GM18511 (cell line): ENCODE measurements around the gene CD37.
"Not testable (repeated sequence)": the region's sequence is repeated elsewhere in the genome, so short reads cannot be mapped to it uniquely, and the experiment has no call there.

Experiments
- ATAC-seq: cut with Tn5 transposase; IDR thresholded peaks from one replicate; pipeline ENCODE4 v1.9.1; 2021; ENCODE audit warnings: mild to moderate bottlenecking, moderate library complexity; ENCODE audit not compliant: unreplicated experiment

CD37 gene

DNA sequence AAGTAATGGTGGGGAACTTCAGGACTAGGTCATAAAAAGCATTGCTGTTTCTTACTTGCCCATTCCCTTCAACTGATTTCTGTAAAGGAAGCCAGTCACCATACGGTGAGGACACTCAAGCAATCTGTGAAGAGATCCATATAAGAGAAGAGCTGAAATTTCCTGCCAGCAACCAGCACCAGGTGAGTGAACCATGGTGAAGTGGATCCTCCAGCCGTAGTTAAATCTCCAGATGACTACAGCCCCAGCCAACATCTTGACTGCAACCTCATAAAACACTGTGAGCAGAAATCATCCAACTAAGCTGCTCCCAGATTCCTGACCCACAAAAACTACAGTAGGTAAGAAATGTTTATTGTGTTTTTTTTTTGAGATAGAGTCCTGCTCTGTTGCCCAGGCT, 6.5 kb upstream of the CD37 start:
- no peak for ATAC-seq

DNA sequence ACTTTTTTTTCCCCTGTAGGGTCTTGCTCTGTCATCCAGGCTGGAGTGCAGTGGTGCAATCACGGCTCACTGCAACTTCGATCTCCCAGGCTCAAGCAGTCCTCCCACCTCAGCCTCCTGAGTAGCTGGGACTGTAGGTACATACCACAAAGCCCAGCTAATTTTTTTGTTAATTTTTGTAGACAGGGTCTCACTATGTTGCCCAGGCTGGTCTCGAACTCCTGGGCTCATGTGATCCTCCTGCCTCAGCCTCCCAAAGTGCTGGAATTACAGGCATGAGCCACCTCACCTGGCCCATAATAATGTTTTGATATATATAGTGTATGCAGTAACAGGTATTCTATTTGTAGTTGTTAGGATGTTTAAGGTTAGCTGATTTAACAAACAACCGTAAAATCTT, 4.0 kb upstream of the CD37 start:
- ATAC-seq: not testable (repeated sequence)

DNA sequence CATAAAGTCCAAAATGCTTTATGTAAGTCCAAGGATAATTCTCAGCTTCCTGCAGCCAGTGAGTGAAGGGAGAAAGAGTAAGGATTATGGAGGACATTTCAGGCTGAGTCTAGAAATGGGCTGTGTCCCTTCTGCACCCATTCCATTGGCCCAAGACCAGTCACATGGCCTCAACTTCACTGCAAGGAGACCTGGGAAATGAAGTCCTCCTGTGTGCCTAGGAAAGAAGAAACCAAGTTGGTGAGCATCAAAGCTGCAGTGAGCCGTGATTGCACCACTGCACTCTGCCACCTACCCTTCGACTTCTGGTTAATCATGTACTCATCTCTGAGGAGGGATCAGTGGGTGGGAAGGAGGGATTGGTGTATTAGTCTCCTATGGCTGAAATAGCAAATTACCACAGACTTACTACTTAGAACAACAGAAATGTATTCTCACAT, 3.6 kb upstream of the CD37 start:
- no peak for ATAC-seq

DNA sequence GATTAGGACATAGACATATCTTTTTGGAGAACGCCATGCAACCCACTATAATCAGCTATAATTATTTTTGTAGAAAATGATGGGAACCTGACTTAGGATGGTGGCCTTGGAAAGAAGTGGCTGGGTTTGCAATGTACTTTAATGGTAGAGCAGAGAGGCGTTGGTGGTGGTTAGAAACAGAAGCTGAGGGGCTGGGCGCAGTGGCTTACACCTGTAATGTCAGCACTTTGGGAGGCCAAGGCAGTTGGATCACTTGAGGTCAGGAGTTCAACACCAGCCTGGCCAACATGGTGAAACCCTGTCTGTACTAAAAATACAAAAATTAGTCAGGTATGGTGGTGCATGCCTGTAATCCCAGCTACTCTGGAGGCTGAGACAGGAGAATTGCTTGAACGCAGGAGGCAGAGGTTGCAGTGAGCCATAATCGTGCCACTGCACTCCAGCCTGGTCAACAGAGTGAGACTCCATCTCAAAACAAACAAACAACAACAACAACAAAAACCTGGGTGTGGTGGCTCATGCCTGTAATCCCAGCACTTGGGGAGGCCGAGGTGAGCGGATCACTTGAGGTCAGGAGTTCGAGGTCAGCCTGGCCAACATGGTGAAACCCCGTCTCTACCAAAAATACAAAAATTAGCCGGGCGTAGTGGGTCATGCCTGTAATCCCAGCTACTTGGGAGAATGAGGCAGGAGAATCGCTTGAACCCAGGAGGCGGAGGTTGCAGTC, 2.4 kb upstream of the CD37 start:
- not testable (repeated sequence) for ATAC-seq

DNA sequence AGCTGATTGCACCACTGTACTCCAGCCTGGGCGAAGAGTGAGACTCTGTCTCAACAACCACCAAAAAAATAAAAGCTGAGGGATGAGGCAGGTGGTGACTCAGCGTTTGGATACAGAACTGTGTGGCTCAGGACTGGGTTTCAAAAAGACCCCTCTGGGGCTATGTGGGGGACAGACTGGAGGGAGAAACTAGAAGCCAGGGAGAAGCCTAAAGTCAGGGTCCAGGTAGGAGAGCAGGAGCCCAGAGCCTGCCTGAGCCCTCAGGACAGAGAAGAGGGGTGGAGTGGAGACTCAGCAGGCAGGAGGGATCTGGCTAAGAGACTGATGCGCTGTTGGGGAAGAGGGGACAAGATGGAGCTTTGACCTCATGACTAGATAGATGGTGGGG, 1.8 kb upstream of the CD37 start:
- no peak for ATAC-seq

DNA sequence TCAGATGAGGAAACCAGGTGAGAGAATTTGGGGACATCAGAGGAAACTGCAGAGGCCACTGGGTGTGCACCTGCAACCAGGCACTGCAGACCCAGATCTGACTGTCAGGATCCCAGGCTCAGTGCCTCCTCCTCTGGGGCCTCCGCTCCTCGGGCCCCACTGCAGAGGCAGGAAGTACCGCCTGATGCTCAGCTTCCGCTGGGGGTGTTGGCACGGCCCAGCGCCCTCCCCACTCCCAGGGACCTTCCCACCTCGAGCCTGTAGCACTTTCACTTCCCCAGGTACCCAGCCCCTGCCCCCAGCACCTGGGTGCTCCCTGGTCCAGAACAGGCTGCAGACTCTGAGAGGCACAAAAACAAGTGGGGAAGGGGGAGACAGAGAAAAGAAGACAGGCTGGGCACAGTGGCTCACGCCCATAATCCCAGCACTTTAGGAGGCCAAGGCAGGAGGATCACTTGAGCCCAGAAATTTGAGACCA, 1.4 kb upstream of the CD37 start:
- ATAC-seq: peak; percentile 60

DNA sequence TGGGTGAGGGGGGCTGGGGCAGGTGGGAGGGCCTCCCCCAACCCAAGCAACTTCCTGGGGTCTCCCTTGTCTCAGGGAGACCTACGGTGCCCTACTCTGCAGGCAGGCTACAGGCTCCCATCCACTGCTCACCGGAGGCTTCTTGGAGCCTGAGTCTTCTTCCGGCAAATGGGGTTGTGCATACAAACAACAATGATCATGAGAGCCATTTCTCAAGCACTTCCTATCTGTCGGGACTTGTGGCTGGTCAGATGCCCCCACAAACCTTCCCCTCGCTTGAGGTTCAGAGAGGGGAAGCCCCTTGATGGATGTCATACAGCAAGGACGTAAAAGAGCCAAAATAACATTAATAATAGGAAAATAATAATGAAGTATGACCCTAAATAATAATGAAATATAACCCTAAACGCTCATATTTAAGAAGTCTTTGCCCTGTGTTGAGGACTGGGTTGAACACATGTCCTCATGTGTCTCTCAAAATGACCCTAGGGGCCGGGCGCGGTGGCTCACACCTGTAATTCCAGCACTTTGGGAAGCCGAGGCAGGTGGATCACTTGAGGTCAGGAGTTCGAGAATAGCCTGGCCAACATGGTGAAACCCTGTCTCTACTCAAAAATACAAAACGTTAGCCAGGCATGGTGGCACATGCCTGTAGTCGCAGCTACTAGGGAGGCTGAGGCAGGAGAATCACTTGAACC, 727 bp downstream of the CD37 start:
- no peak for ATAC-seq

DNA sequence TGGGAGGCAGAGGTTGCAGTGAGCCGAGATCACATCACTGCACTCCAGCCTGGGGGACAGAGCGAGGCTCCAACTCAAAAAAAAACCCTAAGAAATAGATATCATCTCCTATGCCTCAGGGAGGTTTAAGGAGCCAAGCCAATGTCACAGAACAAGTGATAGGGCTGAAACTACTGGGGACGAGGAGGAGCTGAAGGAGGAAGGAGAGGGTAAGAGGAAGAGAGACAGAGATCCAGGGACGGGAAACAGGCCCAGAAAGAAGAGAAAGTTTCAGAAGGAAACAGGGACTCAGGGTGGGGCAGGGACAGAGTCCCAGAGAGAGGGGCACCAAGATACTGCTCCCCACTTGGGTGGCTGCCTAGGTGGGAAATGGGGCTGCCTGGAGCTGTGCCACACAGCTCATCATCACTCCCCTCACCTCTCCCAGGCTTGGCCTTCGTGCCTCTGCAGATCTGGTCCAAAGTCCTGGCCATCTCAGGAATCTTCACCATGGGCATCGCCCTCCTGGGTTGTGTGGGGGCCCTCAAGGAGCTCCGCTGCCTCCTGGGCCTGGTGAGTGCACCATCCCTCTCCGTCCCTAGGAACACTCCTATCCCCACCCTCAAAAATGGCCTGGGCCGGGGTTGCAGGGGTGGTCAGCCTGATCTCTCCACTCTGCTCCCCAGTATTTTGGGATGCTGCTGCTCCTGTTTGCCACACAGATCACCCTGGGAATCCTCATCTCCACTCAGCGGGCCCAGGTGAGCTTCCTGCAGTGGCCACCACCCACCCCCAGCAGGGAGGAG, 1.5 kb downstream of the CD37 start:
- ATAC-seq: no peak

DNA sequence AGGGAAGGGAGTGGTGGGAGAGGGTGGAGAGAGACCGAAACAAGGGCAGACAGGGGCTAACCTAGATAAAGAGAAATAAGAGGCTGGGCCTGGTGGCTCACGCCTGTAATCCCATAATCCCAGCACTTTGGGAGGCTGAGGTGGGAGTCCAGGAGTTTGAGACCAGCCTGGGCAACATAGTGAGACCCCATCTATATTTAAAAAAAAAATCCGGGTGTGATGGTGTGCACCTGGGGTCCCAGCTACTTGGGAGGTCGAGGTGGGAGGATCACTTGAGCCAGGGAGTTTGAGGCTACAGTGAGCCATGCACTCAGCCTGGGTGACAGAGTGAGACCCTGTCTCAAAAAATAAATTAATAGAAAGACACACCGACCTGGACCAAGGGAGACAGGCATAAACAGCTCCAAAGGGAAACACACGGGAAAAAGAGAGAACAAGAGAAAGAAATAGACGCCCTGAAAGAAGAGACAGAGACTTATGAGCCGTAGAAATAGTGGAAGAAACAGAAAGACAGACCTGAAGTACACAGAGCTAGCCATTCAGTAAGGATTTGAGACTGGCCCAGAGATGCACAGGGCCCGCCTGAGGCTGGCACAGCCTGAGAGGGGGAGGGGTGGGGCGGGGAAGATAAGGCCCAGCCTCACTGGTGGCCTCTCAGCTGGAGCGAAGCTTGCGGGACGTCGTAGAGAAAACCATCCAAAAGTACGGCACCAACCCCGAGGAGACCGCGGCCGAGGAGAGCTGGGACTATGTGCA, 2.2 kb downstream of the CD37 start:
- no peak for ATAC-seq

DNA sequence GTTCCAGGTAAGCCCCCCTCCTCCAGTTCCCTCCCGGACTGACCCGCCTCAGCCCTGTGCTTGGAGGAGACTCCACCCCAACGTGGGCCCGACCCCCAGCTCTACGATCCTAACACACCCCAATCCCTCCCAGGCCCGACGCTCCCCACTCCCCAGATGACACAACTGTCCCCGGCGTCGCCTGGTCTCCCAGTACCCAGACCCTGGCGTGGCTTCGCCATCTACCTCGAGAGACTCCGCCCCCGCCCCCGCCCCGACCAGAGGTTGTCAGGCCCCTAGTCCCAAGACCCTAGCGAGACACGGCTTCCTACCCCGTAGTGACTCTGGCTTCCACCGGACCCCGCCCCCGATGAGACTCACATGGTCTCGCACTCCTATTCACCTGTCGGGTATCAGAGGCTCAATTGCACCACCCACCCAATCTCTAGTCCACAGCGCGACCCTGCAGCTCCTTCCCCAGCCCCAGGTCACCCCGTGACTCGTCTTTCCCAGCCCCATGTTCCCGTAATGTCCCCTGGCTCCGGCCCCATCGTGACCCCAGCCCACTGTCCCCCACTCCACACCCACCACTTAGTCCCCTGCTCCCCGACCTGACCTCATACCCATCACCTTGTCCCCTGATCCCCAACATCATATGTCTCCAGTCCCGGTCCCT, 2.9 kb downstream of the CD37 start:
- ATAC-seq: no peak

DNA sequence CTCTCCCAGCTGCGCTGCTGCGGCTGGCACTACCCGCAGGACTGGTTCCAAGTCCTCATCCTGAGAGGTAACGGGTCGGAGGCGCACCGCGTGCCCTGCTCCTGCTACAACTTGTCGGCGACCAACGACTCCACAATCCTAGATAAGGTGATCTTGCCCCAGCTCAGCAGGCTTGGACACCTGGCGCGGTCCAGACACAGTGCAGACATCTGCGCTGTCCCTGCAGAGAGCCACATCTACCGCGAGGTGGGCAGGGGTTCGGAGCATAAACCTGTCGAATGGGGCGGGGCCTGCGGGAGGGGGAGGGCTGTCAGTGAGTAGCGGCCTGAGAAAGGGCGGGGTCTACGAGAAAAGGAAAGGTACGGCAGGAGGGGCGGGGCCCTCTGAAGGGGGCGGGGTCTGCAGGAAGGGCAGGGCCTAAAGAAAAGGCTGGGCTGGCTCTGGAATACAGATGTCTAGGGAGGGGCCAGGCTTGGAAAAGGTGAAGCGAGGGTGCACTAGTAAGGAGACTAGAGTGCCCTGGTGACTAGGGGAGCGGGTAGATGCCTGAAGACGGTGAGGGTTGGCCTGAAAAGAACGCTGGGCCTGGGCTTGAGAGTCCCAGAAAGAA, 3.6 kb downstream of the CD37 start:
- no peak for ATAC-seq

DNA sequence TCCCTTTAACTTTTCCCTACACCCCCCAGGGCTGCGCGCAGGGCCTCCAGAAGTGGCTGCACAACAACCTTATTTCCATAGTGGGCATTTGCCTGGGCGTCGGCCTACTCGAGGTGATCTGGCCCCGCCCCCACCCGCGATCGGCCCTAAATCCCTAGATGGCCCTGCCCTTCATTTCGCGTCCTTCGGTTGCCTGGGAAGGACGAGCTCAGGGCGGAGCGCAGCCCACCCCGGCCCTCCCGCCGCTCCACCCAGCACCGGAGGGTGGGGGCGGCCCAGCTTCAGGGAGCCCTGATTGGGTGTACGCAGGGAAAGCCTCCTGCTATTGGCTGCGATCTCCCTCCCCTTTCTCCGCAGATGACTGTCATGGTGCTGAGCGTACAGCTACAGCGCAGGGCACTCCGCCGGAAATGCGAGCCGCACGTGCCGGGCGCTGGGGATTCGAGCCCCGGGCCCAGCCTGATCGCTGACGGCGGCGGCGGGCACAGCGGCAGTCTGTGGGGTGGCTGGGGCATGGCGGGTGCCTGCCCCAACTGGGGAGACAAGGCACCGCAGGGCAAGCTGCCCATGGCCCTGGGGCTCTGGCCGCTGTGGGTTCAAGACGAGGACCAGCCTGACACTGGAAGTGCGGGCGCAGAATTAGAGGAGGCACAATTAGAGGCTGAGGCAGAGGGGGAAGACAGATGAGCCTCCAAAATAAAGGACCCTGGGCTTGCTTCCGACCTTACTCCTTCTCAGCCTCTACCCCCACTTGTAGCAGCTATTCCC, 4.3 kb downstream of the CD37 start:
- ATAC-seq: no peak

DNA sequence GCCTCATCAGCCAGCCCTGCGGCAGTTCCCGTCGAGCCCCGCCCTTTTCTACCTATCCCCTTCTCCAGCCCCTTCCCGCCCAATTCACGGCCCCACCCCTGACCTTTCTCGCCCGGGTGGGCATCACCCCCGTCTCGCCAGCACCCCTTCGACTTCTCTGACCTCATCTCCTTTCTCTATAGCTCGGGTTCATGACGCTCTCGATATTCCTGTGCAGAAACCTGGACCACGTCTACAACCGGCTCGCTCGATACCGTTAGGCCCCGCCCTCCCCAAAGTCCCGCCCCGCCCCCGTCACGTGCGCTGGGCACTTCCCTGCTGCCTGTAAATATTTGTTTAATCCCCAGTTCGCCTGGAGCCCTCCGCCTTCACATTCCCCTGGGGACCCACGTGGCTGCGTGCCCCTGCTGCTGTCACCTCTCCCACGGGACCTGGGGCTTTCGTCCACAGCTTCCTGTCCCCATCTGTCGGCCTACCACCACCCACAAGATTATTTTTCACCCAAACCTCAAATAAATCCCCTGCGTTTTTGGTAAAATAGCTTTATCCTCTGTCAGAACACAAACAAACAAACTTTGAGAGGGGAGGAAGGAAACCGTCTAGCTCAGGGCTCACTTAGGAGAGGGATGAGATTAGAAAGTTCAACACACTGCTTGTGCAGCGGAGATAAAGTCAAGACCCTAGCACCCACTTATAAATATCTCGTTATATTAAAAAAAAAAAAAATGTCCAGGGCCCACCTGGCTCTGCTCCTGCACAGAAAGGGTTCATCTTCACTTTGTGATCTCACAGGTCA, 5.1 kb downstream of the CD37 start:
- peak; percentile 77 for ATAC-seq

DNA sequence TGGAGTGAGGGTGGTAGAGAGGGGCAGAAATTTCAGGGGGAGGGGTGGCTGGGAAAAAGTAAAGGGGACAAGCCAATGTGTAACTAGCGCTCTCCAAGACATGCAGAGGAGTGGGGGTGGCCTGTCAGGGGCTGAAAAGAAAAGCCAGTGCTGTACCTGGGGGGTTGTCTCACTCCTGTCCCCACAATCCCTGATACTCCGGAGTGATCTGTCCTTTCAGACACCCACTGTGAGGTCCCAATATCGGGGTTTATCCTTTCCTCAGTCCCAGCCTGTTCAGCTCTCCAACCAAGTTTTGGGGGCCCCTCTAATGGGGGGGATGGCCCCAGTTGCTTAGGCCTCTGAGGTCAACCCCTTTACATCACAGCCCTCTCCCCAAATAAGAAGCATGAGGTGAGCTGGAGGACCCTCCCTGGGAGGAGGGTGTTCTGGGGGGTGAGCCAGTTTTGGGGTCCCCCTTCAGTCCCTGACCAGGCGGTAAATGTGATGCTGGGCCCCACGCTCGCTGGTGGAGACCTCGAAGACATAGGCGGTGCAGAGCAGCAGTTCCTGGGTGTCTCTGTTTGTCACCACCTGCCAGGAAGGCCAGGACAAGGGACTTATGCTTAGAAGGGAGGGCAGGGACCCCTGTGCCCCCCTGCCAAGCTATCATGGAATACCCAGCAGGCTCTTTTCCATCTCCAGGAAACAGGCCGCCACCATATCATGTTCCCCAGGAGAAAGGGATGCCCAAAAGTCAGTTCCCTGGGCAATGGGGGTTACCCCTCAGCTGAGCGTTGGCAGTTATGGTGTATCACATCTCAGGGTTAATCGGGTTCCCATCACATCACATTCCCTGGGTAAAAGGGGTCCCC, 5.9 kb downstream of the CD37 start:
- ATAC-seq: no peak

DNA sequence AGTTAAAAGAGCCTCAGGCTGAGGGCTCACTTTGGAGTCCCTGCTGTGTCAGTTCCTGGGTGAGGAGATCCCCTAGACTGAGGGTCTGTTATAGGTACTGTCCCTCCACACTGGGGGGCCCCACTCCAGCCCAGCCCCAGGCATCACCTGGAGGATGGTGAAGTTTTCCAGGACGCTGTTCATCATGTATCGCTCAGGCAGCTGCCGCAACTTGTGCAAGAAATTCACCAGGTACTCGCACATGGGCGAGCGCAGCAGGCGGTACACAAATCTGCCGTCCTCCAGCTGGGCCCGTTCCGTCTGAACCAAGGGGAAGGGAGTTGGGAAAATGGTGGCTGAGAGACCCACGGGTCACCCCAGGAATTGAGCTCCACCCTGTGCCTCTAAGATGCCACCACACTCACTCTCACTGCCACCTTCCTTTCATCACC, 7.1 kb downstream of the CD37 start:
- no peak for ATAC-seq

DNA sequence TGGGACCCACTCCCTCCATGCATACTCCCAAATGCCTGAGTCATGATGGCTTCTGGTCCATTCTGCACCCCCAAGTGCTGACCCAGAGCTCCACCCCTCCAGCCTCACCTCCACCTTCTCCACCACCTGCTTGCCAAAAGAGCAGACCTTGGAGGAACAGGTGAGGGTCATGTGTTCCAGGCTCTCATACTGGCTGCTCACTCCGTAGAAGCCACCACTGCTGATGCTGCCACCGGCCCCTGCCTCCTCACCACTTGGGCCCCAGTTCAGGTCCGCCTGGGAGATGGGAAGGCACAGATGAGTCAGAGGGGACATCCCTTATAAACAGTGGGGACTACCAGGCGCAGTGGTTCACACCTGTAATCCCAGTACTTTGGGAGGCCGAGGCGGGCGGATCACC, 7.9 kb downstream of the CD37 start:
- no peak for ATAC-seq
